HT1080 (cell line): ENCODE results near the gene TULP3. TPM values are rescaled to one million over a fixed set of nuclear protein-coding genes. Genes with fewer than 3 reads are reported as not detected.
A peak's percentile ranks its signal among the peaks of the same experiment; 100 is the strongest.

Experiments
- DNase-seq: peaks from one replicate; pipeline ENCODE4 v3.0.0-alpha.2; 2015; ENCODE audit warnings: low read depth
- total RNA-seq: library from RNA; depleted of rRNA; stranded (reverse); fragments of >200 nt; shearing (Covaris generic); gene quantifications from 2 replicates; pipeline ENCODE4 v1.2.3, GENCODE V29; 2014

TULP3 gene
- total RNA-seq, 1 experiment from 2014 or later, result 18.2 TPM

GRCh38 chr12:2925322-2925995, 34.8 kb downstream of the TULP3 start:
- peak; percentile 38 for DNase-seq

- no peak for DNase-seq
These were observed 40.2 kb downstream of the TULP3 start for GRCh38 chr12:2930865-2931264.

GRCh38 chr12:2933586-2933985, 42.9 kb downstream of the TULP3 start:
- DNase-seq, result no peak

GRCh38 chr12:2934371-2934770, 43.7 kb downstream of the TULP3 start:
- DNase-seq, result no peak

- no peak for DNase-seq
These were observed 45.6 kb downstream of the TULP3 start for GRCh38 chr12:2936301-2936700.

- DNase-seq, result no peak
These were observed 46.8 kb downstream of the TULP3 start for GRCh38 chr12:2937500-2937899.

- DNase-seq, result no peak
These were observed 48.5 kb downstream of the TULP3 start for GRCh38 chr12:2939191-2939590.

- DNase-seq, result no peak
These were observed 49.9 kb downstream of the TULP3 start for GRCh38 chr12:2940564-2940963.

GRCh38 chr12:2941524-2941923, 50.8 kb downstream of the TULP3 start:
- no peak for DNase-seq

GRCh38 chr12:2944401-2945047, 53.8 kb downstream of the TULP3 start:
- DNase-seq, result peak; percentile 37

- no peak for DNase-seq
These were observed 58.7 kb downstream of the TULP3 start for GRCh38 chr12:2949411-2949810.

GRCh38 chr12:2955888-2956287, 65.2 kb downstream of the TULP3 start:
- no peak for DNase-seq

- DNase-seq, result no peak
These were observed 67.2 kb downstream of the TULP3 start for GRCh38 chr12:2957816-2958431.

GRCh38 chr12:2958432-2959191, 67.9 kb downstream of the TULP3 start:
- DNase-seq, result peak; percentile 90

GRCh38 chr12:2959192-2959504, 68.5 kb downstream of the TULP3 start, which contains the start of gene TEAD4:
Gene TEAD4 (plus strand): TSS chr12:2959397.
- DNase-seq, result peak; percentile 69

- peak; percentile 50 for DNase-seq
These were observed 69.1 kb downstream of the TULP3 start for GRCh38 chr12:2959505-2960389.

GRCh38 chr12:2960390-2960956, 69.8 kb downstream of the TULP3 start:
- DNase-seq, result peak; percentile 44

GRCh38 chr12:2960996-2961616, 70.4 kb downstream of the TULP3 start:
- peak; percentile 36 for DNase-seq

GRCh38 chr12:2961705-2962104, 71.0 kb downstream of the TULP3 start:
- no peak for DNase-seq

- peak; percentile 17 for DNase-seq
These were observed 72.6 kb downstream of the TULP3 start for GRCh38 chr12:2963154-2963759.
